ENCODE measurements around the gene GALNT11.
A peak's percentile ranks its signal among the peaks of the same experiment; 100 is the strongest.
"Not testable (repeated sequence)": the region's sequence is repeated elsewhere in the genome, so short reads cannot be mapped to it uniquely, and the experiment has no call there.

GALNT11 gene

DNA sequence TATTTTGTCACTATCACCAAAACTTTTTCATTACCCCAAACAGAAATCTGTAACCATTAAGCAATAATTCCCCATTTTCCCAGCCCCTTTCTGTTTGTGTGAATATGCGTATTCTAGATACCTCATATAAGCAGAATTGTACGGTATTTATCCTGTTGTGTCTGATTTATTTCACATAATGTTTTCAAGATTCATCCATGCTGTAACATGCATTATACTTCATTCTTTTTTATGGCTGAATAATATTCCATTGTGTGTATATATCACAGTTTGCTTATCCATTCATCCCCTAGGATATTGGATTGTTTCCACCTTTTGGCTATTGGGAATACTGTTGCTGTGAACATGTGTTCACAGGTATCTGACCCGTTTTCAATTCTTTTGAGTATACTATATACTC, 26.5 kb downstream of the GALNT11 start:
- no peak for DNase-seq
- in situ Hi-C loops (cut with HindIII; ENCODE audit: low pct_ligation_motif_present, low sequenced_read_pairs): no loop called here
- H3K27me3 ChIP-seq (replicated peaks): no peaks in the 10 kb centered on the region
- H3K27ac ChIP-seq: no peak overlapping the region
- no peak overlapping the region for H3K4me3 ChIP-seq (ENCODE audit: low read depth, low read length)
- TF ChIP-seq CTCF (IDR thresholded peaks at IDR 0.05; ENCODE audit: low read depth, low read length, missing control alignments): no peak
- no peaks in the 10 kb centered on the region for H3K36me3 ChIP-seq (replicated peaks)

DNA sequence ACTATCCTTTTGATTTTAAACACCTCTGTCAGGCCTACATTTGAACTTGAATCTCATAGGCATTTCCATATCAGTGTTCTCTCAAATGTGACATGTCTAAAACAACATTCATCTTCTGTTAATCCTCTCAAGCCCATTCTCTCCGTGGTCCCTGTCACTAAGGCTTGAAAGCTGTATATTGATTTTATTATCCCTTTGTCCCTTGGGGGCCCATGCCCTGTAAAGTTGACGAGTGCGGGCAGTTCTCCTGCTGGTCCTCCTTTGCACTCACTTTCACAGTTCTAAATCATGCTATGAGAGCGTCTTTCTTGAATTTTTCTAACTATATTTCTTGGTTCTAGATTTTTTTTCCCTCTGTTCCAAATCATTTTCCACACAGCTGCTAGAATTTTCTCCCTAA, 27.3 kb downstream of the GALNT11 start:
- no peak for TF ChIP-seq CTCF (IDR thresholded peaks at IDR 0.05; ENCODE audit: low read depth, low read length, missing control alignments)
- no peaks in the 10 kb centered on the region for H3K36me3 ChIP-seq (replicated peaks)
- in situ Hi-C loops (cut with HindIII; ENCODE audit: low pct_ligation_motif_present, low sequenced_read_pairs): no loop called here
- H3K27me3 ChIP-seq (replicated peaks): no peaks in the 10 kb centered on the region
- DNase-seq: no peak
- no peak overlapping the region for H3K27ac ChIP-seq
- no peak overlapping the region for H3K4me3 ChIP-seq (ENCODE audit: low read depth, low read length)

DNA sequence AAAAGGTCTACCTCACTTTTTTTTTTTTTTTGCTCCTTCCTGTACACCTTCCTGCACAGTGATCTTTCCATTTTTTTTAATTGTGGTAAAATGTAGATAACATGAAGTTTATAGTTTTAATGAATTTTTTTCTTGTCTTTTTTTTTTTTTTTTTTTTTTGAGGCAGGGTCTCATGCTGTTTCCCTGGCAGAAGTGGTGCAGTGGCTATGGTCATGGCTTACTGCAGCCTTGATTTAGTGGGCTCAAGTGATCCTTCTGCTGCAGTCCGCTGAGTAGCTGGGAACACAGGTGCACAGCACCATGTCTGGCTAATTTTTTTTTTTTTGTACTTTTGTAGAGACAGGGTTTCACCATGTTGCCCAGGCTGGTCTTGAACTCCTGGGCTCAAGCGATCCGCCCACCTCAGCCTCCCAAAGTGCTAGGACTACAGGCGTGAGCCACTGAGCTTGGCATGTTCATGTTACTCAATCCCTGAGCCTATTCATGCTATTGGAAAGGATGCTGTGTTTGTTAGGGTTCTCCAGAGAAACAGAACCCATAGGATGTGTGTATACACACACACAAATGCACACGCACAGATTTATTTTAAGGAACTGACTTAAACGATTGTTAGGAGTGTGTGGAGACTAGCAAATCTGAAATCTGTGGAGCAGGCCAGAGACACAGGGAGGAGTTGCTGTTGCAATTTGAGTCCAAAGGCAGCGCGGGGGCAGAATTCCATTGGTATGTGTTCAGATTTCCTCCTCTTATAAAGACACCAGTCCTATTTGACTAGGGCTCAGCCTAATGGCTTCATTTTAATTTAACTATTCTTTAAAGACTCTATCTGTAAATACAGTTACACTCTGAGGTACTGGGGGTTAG, 29.1 kb downstream of the GALNT11 start:
- DNase-seq: peak; percentile 81
- H3K36me3 ChIP-seq (replicated peaks): no peaks in the 10 kb centered on the region
- in situ Hi-C loops (cut with HindIII; ENCODE audit: low pct_ligation_motif_present, low sequenced_read_pairs): no loop called here
- TF ChIP-seq CTCF (IDR thresholded peaks at IDR 0.05; ENCODE audit: low read depth, low read length, missing control alignments): peak; percentile 7
- no peaks in the 10 kb centered on the region for H3K27me3 ChIP-seq (replicated peaks)
- no peak overlapping the region for H3K27ac ChIP-seq
- H3K4me3 ChIP-seq (ENCODE audit: low read depth, low read length): no peak overlapping the region

DNA sequence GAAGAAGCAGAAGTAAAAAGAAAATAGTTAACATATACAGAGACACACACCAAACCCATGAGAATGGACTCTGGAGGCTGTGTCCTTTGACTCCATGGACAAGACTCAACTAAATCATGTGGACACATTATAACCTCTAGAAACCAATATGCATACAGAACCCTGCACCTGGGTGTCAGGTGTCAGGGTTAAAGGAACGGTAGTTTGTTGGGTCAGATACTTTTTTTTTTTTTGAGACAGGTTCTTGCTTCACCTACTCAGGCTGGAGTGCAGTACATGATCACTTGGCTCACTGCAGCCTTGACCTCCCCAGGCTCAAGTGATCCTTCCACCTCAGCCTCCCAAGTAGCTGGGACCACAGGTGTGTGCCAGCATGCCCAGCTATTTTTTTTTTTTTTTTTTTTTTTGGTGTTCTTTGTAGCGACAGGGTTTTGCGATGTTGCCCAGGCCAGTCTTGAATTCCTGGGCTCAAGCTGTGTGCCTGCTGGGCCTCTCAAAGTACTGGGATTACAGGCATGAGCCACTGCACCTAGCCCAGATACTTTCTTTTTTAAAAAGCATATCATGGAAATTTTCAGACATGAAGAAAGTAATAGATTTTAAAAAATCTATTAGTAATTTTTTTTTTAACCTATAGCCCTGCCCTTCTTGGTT, 31.3 kb downstream of the GALNT11 start:
- no peak overlapping the region for H3K4me3 ChIP-seq (ENCODE audit: low read depth, low read length)
- H3K27me3 ChIP-seq (replicated peaks): no peaks in the 10 kb centered on the region
- TF ChIP-seq CTCF (IDR thresholded peaks at IDR 0.05; ENCODE audit: low read depth, low read length, missing control alignments): no peak
- no peak overlapping the region for H3K27ac ChIP-seq
- no peaks in the 10 kb centered on the region for H3K36me3 ChIP-seq (replicated peaks)
- no peak for DNase-seq
- in situ Hi-C loops (cut with HindIII; ENCODE audit: low pct_ligation_motif_present, low sequenced_read_pairs): no loop called here

DNA sequence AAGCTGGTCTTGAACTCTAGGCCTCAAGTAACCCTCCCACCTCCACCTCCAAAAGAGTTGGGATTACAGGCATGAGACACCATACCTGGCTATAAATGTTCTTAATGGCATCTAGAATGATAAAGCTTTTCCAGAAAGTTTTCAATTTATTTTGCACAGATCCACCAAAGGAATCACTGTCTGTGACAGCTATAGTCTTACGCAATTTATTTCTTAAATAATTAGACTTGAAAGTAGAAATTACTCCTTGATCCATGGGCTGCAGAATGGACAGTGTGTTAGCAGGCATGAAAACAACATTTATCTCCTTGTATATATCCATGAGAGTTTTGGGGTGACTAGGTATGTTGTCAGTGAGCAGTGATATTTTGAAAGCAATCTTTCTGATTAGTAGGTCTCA, 33.8 kb downstream of the GALNT11 start:
- TF ChIP-seq CTCF (IDR thresholded peaks at IDR 0.05; ENCODE audit: low read depth, low read length, missing control alignments): no peak
- no peak overlapping the region for H3K27ac ChIP-seq
- in situ Hi-C loops (cut with HindIII; ENCODE audit: low pct_ligation_motif_present, low sequenced_read_pairs): no loop called here
- DNase-seq: no peak
- no peaks in the 10 kb centered on the region for H3K27me3 ChIP-seq (replicated peaks)
- no peaks in the 10 kb centered on the region for H3K36me3 ChIP-seq (replicated peaks)
- H3K4me3 ChIP-seq (ENCODE audit: low read depth, low read length): no peak overlapping the region

GRCh38 chr7:152061086-152061485, 35.6 kb downstream of the GALNT11 start:
- H3K27ac ChIP-seq; H3K27me3 ChIP-seq (replicated peaks); in situ Hi-C loops (cut with HindIII; ENCODE audit: low pct_ligation_motif_present, low sequenced_read_pairs); DNase-seq; H3K36me3 ChIP-seq (replicated peaks); H3K4me3 ChIP-seq (ENCODE audit: low read depth, low read length): not testable (repeated sequence)

- in situ Hi-C loops (cut with HindIII; ENCODE audit: low pct_ligation_motif_present, low sequenced_read_pairs); DNase-seq; H3K36me3 ChIP-seq (replicated peaks); H3K27ac ChIP-seq; H3K27me3 ChIP-seq (replicated peaks); H3K4me3 ChIP-seq (ENCODE audit: low read depth, low read length): not testable (repeated sequence)
These were observed 37.7 kb downstream of the GALNT11 start for GRCh38 chr7:152063192-152063591.

GRCh38 chr7:152063821-152064220, 38.3 kb downstream of the GALNT11 start:
- H3K36me3 ChIP-seq (replicated peaks); DNase-seq; H3K27me3 ChIP-seq (replicated peaks); H3K27ac ChIP-seq; in situ Hi-C loops (cut with HindIII; ENCODE audit: low pct_ligation_motif_present, low sequenced_read_pairs); H3K4me3 ChIP-seq (ENCODE audit: low read depth, low read length): not testable (repeated sequence)

DNA sequence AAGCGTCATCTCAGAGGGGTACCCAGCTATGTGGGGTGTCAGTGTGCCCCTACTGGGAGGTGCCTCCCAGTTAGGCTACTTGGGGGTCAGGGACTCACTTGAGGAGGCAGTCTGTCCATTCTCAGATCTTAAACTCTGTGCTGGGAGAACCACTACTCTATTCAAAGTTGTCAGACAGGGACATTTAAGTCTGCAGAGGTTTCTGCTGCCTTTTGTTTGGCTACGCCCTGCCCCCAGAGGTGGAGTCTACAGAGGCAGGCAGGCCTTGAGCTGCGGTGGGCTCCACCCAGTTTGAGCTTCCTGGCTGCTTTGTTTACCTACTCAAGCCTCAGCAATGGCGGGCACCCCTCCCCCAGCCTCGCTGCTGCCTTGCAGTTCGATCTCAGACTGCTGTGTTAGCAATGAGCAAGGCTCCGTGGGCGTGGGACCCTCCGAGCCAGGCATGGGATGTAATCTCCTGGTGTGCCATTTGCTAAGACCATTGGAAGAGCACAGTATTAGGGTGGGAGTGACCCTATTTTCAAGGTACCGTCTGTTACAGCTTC, 40.4 kb downstream of the GALNT11 start:
- H3K27me3 ChIP-seq (replicated peaks); H3K27ac ChIP-seq; H3K4me3 ChIP-seq (ENCODE audit: low read depth, low read length); in situ Hi-C loops (cut with HindIII; ENCODE audit: low pct_ligation_motif_present, low sequenced_read_pairs); H3K36me3 ChIP-seq (replicated peaks); DNase-seq: not testable (repeated sequence)
